Measurements from ENCODE around the gene MYLK4.

DNA sequence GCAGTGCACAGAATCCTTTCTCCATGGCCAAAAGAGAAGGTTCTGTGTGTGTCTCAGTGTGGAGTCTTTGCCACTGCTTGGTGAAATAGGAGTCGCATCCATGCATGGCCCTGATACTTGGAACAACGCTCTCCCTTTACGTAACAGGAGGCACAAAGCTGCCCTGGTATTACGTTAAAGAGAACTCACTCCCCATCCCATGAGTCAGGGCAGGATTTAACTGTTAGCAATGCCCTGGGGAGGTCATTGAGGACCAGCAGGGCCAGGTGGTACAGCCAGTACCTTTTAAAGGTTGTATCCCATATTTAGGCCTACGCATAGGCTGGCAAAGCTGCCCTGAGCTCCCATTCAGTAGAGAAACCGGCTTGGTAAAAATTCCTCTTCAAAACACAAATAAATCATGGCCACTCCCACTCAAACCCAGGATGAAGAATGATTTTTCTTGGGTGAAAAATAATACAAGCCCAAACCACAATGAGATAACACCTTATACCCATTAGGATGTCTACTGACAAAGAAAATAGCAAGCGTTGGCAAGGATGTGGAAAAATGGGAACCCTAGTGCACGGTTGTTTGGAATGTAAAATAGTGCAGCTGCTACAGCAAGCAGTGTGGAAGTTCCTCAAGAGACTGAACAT is 37.1 kb downstream of the MYLK4 start:
- TF ChIP-seq EZH2 (IDR thresholded peaks at IDR 0.05; ENCODE audit: low read depth) (no peak), CTCF (conservative IDR thresholded peaks at IDR 0.05) (no peak)
